Right hindlimb (tissue), 1 donor: ENCODE results near the gene TF.
A peak's percentile ranks its signal among the peaks of the same experiment; 100 is the strongest.

Experiments used
- DNase-seq: peaks from one replicate; pipeline ENCODE4 v3.0.0-alpha.2; 2018

The TF gene

DNA sequence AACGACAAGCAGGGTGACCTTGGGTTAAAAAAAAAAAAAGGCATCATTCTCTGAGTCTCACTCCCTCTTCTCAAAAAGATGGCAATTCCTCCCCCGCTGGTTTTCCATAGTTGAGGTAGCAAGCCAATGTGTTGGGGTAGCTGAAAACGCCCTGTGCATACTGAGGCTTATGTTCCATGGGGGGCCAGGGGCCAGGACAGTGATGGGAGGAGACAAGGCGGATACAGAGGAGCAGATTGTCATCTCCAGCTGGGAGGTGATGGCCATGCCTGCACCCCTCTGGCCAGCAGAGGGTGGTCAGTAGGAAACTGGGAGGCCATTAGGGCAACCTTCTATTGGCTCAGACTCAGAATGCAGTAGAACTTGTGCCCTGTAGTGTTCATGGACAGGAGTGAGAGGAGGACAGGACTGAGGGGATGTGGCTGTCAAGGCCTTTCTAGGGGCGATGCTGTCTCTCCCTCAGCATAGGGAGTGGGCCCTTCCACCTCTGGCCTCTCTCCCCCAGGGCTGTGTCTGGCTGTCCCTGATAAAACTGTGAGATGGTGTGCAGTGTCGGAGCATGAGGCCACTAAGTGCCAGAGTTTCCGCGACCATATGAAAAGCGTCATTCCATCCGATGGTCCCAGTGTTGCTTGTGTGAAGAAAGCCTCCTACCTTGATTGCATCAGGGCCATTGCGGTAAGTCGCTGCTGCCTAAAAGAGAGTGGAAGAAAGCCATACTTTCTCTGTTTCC is 1.9 kb downstream of the TF start:
- no peak for DNase-seq

DNA sequence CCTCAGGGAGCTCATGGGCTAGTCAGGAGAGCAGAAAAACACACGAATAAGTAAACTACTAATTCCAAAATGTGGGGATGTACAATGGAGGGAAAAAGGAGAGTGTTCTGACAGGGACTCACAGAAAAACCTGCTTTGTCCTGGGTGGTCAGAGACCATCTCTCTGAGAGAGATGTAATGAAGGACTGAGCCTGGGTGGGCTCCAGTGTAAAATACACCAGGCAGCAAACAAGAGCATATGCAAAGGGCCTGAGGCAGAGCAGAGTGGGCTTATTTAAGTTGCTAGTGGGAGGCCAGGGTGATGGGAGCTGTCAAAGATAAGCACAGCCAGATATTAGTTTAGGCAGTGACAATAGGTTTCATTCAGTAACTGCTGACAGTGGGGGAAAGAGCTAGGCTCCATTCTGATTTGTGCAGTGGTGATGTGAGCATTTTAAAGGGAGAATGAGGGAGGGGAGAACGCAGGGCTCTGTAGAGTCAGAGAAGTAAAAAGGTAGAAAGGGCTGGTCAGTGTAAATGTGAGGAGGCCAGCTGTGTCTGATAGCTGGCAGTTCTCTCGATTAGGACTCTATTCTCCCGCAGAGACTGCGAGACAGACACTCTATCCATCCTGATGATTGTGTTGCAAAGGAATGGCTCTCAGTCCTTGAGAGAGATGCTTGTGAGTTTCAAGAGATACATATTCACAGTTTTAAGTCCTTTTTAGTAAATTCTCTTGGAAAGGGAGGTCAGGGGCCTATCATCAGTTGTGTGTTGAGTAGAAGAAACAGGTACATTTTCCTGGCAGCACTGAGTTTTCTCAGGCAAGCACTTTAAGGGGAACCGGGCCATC is 3.5 kb downstream of the TF start:
- DNase-seq = no peak

DNA sequence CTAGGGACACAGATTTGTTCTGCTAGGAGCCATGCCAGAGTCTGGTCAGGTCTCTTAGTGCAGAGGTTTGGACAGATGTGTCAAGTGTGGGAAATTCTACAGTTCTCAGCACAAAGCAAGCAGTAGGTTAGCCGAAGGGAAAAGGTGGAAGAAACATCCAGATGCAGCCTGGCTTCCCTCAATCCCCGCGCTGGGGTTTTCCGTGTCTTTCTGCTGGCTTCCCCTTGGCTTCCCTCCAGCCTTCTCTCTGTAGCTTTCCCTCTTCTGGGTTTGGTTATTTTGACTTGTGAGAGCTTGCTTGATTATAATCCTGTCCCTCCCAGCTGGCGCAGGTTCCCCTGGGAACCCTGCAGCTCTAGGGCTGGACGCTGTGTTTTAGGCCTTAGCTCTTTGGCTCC is 4.1 kb downstream of the TF start:
- no peak for DNase-seq

DNA sequence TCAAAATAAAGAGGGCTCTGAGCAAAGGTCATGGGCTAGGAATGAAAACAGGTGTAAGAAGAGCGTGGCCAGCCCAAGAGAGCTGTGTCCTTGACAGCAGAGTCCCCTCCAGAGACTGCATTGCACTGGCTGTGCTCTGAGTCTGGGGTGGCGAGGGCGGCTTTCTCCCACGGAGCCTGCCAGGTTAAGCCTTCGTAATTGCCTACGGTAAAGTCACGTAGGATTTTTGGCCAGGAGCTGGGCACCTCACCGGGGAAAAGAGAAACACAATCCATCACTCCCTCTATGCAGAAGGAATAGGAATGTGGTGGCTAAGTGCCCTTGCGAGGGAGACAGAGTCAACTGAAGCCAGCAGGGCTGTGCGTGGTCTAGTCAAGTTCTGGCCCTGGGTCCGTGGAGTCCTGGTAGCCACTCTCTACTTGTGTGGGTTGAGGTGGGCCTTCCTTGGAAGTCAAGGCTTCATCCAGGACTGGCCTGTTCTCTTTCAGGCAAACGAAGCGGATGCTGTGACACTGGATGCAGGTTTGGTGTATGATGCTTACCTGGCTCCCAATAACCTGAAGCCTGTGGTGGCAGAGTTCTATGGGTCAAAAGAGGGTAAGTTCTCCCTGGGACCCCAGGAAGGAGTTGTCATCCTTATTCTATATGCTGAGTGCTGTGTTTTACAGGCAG is 7.0 kb downstream of the TF start:
- no peak for DNase-seq

DNA sequence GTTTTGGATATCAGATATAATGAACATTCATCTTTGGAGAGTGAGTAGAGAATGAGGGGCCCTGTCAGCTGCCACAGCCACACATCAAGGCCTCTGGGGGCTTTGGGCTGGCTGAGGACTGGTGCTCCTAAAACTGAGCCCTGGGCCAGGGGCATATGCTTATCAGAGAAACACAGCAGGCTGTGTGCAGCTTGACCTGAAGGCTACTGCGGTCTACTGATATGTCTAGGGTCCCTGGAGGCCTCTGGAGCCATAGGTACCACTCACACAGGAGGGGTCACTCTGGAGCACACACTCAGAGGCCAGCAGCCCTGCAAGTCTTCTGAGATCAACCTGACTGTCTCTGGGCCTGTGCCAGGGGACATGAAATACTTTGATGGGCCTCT is 7.6 kb downstream of the TF start:
- DNase-seq = no peak

DNA sequence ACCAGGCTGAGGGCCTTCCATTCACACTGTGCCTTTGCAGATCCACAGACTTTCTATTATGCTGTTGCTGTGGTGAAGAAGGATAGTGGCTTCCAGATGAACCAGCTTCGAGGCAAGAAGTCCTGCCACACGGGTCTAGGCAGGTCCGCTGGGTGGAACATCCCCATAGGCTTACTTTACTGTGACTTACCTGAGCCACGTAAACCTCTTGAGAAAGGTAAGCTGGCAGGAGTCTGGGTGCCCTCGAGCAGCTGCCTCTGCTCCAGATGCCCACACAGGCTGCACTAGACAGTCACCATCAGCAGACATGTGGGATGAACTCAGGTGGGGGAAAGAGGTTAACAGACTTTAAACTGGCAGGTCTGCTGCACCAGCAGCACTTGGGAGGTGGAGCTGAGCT is 8.3 kb downstream of the TF start:
- no peak for DNase-seq

DNA sequence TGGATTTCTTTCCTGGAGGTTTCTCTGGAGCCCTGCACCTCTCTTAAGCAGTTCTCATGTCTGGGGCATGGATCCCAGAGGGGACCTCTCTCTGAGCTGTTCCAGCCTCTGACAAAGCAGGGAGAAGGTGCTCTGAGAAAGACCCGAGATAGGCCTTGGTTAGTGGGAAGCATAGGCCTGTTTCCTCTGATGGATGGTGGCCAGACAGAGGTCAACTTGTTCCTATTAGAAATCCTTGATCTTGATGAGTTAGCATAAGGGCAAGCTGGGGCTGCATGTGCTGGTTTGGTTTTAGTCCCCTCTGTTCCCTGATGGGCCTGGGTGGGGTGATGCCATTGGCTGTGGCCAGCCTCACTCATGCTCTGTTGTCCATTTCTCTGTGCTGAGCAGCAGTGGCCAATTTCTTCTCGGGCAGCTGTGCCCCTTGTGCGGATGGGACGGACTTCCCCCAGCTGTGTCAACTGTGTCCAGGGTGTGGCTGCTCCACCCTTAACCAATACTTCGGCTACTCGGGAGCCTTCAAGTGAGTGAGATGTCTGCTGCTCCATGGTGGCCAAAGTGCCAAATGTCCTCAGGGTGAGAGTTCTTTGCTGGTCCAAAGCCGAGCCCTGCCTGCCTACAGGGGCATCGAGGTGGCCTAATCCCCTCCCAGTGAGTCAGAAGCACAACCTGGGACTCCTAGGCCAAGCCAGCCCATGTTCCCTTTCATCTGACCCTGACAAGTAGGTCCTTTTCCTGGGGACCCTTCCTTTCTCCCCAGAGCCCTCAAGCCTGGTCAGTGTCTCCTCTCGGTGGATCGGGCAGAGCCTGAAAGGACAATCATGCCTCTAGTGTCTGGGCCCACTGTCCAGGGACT is 9.0 kb downstream of the TF start:
- no peak for DNase-seq

DNA sequence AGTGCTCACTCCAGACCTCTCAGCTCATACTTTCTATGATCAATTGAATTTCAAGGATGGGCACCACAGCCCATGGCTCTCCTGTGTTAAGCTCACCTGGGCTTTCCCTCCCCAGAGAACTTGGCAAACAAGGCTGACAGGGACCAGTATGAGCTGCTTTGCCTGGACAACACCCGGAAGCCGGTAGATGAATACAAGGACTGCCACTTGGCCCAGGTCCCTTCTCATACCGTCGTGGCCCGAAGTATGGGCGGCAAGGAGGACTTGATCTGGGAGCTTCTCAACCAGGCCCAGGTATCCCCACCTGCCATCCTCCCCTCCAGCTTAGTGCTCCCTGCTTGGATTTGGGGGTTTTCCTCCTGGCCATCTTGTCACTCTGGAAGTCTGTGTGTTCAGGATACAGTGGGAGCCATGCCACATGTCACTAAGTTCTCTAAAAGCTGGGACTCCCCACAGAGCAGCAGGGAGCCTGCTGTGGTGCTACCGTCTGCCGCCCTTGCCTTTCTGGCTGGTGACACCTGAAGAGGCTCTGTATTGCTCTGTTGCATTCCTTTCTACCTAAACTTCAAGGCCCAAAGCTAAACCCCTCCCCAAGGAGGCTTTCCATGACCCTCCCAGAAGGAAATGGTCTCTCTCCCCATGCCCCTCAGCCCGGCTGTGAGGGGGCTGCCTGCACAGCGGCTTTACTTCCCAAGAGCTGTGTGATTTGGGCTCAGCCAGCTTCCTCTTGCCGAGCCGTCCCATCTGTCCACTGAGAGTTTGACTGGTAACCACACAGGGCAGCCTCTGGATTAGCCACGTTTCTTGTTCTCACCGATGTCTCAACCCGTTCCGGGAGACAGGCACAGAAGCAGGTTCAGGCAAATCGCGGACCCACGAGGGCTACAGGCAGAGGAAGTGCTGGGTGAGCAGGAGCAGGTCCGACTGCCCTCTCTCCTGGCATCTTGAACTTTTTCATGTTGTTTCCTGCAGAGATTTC is 10.8 kb downstream of the TF start:
- no peak for DNase-seq

DNA sequence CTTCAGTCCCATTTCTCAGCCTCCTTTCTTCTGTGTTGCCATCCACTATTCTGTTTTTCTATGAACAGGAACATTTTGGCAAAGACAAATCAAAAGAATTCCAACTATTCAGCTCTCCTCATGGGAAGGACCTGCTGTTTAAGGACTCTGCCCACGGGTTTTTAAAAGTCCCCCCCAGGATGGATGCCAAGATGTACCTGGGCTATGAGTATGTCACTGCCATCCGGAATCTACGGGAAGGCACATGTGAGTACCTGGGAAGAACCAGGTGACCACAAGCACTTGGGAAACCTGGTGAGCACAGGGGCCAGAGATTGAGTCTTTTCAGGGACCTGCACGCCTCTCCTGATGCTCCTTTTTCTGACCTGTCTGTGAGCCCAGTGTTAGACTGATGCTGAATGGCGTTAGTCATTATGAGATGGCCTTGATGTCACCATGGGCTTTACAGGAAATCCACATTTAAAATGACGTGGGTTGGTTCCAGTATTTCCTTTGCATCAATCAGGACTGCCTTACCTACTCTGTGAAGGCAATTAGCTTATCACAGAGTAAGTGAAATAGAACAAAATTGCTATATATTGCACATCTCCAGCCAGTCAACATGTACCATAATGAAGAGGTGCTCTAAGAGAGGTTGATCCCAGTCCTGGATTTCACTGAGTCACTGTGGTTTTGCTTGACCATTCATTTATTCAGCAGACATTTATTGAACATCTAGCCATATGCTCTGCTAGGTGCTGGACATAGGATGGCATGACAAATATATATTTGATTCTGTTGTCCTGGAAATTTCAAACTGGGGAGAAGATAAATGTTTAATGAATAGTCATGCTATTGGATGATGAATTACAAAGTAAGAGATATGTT is 11.7 kb downstream of the TF start:
- DNase-seq = no peak

DNA sequence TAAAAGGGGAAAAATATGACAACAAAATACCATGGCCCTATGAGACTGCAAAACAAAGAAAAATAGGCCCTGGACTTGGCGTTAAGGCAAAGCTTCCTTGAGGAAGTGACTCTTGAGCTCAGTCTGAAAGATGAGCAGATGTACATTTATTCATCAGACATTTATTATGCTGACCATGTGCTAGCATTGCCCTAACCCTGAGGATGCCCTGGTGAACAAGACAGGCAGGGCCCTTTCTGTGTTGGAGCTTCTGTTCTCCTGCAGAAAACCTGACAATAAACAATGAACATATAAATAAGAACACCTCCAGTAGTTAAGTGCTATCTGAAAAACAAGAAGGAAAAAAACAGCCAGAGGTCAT is 12.4 kb downstream of the TF start:
- DNase-seq = no peak

DNA sequence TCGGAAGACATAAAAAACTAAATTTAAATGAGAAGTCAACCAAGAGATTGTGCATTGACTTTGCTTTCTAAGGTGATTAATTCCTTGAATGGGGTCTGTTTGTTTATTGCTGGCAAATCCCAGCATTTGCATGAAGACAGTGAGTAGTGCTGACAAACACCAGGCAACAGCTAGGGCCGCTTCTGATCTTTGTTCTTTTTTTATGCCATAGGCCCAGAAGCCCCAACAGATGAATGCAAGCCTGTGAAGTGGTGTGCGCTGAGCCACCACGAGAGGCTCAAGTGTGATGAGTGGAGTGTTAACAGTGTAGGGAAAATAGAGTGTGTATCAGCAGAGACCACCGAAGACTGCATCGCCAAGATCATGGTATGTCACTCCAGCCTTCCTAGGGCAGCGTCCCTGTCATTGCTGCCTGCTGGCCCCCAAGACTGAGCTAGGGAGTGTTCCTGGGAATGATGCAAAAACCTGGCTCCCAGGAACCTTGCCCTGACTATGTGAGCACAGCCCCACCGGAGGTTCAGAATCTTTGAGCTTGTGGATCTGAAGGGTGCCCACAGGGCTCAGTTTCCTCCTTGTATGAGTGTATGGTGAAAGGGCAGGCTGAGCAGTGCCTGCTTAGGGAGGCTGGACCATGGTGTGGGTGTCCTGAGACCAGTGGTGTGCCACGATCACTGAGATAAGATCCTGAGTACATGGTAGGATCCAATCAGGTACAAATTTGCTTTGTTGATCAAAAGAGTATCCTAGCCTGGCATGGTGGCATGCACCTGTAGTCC is 13.0 kb downstream of the TF start:
- no peak for DNase-seq

DNA sequence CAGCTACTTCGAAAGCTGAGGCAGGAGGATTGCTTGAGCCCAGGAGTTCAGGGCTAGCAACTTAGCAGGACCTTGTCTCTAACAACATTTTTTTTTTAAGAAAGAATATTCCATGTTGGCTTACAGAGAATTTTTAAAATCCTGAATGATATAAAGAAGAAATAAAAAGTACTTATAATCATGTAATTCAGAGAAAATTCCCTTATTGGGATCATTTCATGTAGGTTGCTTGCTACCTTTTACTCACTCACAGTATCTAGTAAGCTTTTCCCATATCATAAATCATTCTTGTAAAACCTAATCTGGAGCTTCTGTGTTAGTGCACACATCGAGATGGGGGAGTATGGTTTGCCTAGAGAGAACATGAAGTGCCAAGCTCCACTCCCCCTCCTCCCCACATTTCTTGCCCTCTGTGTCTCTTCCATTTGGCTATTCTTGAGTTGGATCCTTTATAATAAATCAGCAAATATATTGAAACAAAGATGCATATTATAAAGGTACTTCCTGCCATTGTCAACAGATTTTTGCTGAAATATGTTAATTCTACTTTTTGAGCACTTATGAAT is 13.6 kb downstream of the TF start:
- no peak for DNase-seq

DNA sequence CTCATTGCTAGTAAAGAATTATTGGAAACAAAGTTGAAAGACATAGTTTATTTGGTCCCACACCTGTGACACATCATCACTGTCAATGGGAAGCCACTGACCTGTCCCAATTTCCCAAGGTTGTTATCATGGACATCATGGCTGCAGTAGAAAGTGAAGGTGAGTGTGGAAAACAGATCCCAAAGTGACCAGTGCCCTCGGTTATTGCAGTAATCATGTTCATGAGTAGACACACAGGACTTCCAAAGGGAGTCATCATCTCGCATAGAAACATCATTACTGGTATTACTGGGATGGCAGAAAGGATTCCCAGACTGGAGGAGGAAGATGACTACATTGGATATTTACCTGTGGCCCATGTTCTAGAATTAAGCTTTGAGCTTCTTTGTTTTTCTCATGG is 14.7 kb downstream of the TF start:
- DNase-seq = no peak

DNA sequence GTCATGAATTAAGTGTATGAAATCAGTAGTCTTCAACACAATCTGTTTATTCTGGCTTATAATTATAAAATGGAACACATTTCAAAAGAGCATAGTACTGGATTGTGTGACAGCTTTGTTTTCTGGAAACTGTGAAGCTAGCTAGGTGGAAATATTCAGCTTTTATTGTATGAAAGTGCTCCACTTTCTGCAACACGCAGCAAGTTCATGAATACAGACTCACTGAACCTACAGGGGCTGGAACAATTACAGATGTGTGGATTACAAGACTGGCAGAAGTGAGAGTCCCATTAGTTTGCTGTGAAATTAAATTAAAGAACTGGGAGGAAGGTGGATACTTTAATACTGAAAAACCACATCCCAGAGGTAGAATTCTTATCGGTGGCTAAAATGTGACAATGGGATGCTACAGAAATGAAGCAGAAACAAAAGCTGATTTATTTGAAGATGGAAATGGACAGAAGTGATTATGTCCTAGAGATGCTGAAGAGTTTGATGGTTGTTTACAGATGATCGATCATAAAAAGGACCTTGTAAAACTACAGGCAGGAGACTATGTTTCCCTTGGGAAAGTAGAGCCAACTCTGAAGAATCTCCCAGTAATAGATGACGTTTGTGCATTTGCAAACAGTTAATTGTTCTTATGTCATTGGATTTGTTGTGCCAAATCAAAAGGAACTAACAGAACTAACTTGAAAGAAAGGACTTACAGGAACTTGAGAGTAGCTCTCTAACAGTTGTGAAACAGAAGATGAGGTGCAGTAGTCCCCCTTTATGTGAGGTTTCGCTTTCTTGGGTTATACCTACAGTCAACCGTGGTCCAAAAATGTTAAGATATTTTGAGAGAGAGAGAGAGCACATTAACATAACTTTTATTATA is 15.7 kb downstream of the TF start:
- DNase-seq = no peak

DNA sequence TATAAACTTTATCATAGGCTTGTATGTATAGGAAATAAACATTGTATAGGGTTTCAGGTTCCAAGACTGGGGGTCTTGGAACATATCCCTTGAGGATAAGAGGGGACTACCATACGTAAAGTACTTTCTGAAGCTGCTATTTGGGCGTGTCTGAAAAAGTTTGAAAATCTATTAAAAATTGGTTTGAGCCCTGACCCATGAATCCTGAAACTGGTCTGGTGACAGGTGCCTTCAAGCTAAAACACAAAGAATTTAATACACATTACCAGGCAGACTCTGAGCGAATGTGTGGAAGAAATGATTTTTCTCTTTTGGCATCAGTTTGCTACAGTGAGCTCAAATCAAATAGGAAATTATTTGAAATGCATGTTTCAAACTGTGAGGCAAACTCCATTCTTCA is 16.3 kb downstream of the TF start:
- DNase-seq = no peak

DNA sequence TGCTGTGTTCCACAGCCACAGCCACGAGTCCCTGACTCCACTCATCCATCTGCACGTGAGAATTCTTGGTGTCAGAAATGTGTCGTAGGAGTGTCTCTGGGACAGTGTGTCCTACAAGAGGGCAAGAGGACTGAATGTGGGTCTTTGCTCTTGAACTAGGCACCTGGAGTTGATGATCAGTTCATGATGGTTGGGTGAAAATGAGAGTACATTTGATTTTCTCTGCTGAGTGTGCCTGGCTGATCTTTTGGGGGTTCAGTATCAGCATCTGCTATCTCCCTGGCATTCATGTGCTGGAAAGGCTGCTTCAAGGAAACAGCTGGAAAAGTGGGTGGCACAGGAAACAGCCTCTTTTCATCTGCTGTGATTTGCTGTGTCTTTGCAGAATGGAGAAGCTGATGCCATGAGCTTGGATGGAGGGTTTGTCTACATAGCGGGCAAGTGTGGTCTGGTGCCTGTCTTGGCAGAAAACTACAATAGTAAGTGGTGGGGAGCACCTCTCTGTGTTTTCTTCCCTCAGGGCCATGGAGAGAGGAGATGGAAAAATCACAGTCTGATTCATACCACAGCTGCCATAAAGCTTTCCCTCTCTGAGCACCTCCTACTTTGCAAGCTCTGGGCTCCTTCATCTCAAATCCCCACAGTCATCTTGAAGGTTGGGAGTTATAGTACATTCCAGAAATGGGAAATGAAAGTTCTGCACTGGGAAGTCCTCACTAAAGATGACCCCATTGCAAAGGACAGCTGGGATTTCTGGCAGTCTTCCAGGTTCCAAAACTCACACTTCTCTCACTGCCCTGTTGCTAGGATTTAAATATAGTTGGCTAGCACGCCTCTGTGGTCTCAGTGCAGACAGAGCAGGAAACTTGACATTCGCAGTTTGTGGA is 17.8 kb downstream of the TF start:
- peak; percentile 90 for DNase-seq

DNA sequence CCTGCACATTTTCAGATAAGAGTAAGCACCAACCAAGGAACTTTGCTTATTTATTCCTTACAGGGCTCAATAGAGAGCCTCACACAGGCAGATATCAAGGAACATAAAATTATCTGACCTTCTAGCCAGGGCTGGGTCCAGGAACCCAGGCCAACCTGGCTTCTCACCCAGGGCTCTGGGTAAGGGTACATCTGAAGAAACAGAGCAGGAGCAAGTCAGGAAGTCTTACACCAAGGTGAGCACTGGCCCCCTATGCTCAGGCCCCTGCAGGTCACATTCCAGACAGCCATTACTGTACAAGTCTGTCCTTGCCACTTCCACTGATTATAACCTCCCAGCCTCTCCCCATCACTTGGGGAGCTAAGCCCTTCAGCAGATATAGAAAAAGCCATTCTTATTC is 19.1 kb downstream of the TF start:
- DNase-seq = no peak

DNA sequence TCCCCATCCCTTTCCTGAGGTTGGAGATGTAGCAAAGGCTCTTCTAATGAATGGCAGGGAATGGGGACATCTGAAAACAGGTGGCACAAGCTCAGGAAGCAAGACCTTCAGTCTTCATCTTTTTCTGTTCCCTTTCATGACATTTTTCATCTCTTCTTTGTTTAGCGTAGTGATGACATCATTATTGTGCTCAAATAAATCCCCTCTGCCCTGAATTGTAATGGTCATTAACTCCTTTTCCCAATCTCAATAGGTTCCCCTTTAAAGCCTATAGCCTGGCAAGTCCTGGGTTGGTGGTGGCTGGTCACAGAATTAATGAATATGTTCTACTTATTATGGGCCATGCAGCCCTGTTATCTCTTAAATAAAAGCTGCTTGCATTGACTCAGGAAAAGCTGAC is 21.4 kb downstream of the TF start:
- DNase-seq = no peak
